Measurements from ENCODE around the gene TREX2. TPM values are rescaled to one million over a fixed set of nuclear protein-coding genes. Genes with fewer than 3 reads are reported as not detected.

Gene TREX2
- total RNA-seq, 4 donors from 2014 or later, result 0.18 TPM; not detected in 3

DNA sequence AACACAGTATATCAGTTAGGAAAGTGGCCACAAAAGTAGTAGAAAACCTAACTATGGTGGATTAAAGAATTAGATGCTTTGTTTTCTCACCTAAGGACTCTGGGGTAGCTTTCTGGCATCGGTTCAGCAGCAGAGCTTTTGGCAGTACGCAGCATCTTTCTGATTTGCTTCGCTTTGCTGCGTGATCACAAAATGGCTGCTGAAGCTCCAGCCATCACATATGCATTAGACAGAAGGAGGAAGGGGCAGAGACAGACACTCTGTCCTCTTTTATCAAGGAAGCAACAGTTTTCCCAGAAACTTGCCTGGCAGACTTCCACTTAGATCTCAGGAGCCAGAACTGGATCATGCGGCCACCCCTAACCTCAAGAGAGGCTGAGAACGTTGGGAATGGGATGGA lies 15.1 kb downstream of the TREX2 start:
- Histone ChIP-seq H3K36me3 (no peaks in the 10 kb centered on the region), H3K27me3 (peaks cover 0 to 14% (median 5%) of the 10 kb centered on the region in 3 donors), H3K27ac (no peak overlapping the region), H3K4me3 (no peak overlapping the region), H3K9me3 (no peaks in the 10 kb centered on the region), H3K4me1 (no peaks in the 10 kb centered on the region)
- ATAC-seq, result no peak
- TF ChIP-seq, protein P1, sequence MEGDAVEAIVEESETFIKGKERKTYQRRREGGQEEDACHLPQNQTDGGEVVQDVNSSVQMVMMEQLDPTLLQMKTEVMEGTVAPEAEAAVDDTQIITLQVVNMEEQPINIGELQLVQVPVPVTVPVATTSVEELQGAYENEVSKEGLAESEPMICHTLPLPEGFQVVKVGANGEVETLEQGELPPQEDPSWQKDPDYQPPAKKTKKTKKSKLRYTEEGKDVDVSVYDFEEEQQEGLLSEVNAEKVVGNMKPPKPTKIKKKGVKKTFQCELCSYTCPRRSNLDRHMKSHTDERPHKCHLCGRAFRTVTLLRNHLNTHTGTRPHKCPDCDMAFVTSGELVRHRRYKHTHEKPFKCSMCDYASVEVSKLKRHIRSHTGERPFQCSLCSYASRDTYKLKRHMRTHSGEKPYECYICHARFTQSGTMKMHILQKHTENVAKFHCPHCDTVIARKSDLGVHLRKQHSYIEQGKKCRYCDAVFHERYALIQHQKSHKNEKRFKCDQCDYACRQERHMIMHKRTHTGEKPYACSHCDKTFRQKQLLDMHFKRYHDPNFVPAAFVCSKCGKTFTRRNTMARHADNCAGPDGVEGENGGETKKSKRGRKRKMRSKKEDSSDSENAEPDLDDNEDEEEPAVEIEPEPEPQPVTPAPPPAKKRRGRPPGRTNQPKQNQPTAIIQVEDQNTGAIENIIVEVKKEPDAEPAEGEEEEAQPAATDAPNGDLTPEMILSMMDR (IDR thresholded peaks at IDR 0.05 in 4 of 5, conservative IDR thresholded peaks at IDR 0.05 in 1 of 5), result no peak
- no peak for TF ChIP-seq POLR2A (IDR thresholded peaks at IDR 0.05)
- no peak for DNase-seq
- intact Hi-C loops (cut with DNase I; ENCODE audit: low total_unique reads), result no loop called here
- in situ Hi-C loops (cut with MboI; ENCODE audit: low sequenced_read_pairs in 4 of 4), result no loop called here

DNA sequence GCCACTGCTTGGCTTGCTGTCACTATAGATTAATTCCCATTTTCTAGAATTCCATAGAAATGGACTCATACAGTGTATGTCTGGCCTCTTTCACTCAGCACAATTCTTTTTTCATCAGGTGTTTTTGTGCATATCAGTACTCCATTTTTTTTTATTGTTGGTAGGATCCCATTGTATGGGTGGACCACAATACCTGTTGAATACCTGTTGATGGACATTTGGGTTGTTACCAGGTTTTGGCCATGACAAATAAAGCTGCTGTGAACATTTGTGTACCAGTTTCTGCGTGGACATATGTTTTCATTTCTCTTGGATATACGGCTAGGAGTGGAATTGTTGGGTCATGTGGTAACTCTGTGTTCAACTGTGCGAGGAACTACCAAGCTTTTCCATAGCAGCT lies 19.7 kb downstream of the TREX2 start:
- Histone ChIP-seq H3K9me3 (no peaks in the 10 kb centered on the region), H3K4me1 (no peaks in the 10 kb centered on the region), H3K27ac (no peak overlapping the region), H3K27me3 (peaks cover 0 to 3% (median 0%) of the 10 kb centered on the region in 3 donors), H3K4me3 (no peak overlapping the region), H3K36me3 (no peaks in the 10 kb centered on the region)
- ATAC-seq, result no peak
- intact Hi-C loops (cut with DNase I; ENCODE audit: low total_unique reads), result no loop called here
- TF ChIP-seq, protein P1 (IDR thresholded peaks at IDR 0.05 in 4 of 5, conservative IDR thresholded peaks at IDR 0.05 in 1 of 5), result no peak
- TF ChIP-seq POLR2A (IDR thresholded peaks at IDR 0.05), result no peak
- DNase-seq, result no peak
- in situ Hi-C loops (cut with MboI; ENCODE audit: low sequenced_read_pairs in 4 of 4), result no loop called here

DNA sequence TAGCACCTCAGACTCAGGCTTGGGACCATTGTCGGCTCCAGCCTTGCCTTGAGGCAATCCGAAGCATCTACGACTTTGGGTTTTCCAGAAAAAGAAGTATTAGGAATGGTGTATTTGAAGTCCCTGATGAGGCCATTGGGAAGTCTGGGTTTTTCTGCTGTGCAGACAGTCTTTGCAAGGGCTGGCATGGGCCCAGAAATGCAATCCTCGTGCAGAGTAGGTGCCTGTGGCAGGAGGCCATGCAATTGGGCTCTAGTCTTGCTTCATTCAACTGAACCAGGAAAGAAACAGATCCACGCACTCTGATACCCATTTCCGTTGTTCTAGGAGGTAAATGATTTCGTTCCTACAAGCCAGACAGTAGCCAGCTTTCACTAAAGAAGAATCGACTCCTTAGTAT lies 22.2 kb downstream of the TREX2 start:
- ATAC-seq (no peak), DNase-seq (no peak)
- H3K27me3 ChIP-seq, result no peaks in the 10 kb centered on the region
- no peaks in the 10 kb centered on the region for H3K4me1 ChIP-seq
- H3K36me3 ChIP-seq, result no peaks in the 10 kb centered on the region
- no peak overlapping the region for H3K4me3 ChIP-seq
- H3K9me3 ChIP-seq, result no peaks in the 10 kb centered on the region
- TF ChIP-seq, protein P1 (IDR thresholded peaks at IDR 0.05 in 4 of 5, conservative IDR thresholded peaks at IDR 0.05 in 1 of 5), result no peak
- no peak for TF ChIP-seq POLR2A (IDR thresholded peaks at IDR 0.05)
- intact Hi-C loops (cut with DNase I; ENCODE audit: low total_unique reads), result no loop called here
- in situ Hi-C loops (cut with MboI; ENCODE audit: low sequenced_read_pairs in 4 of 4), result no loop called here
- no peak overlapping the region for H3K27ac ChIP-seq

DNA sequence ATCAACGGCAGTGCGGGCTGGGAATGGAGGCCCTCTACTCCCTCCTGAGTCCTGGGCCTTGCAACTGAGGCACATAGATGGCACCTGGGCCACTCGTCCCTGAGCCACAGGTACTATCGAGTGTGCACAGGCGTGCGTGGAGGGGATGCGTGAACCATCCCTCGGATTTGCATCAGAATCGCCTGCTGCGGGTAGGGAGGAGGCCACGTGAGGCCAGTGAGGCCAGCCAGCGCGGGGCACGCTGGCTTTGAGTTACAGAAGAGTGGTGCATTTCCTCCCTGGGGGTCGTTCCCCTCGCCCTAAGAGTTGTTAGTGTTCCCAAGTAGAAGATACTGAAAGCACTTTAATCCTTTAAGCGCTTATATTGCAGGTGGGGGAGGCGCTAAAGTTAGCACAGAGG lies 24.0 kb downstream of the TREX2 start:
- no peak for DNase-seq
- no peak for ATAC-seq
- Histone ChIP-seq H3K36me3 (no peaks in the 10 kb centered on the region), H3K27ac (no peak overlapping the region), H3K27me3 (no peaks in the 10 kb centered on the region), H3K9me3 (no peaks in the 10 kb centered on the region), H3K4me1 (peaks cover 0 to 3% of the 10 kb centered on the region in 2 donors), H3K4me3 (no peak overlapping the region)
- TF ChIP-seq, protein P1 (IDR thresholded peaks at IDR 0.05 in 4 of 5, conservative IDR thresholded peaks at IDR 0.05 in 1 of 5), result no peak
- no peak for TF ChIP-seq POLR2A (IDR thresholded peaks at IDR 0.05)
- intact Hi-C loops (cut with DNase I; ENCODE audit: low total_unique reads), result no loop called here
- in situ Hi-C loops (cut with MboI; ENCODE audit: low sequenced_read_pairs in 4 of 4), result no loop called here
